ENCODE data around the gene TNFRSF18.
"Not testable (repeated sequence)": the region's sequence is repeated elsewhere in the genome, so short reads cannot be mapped to it uniquely, and the experiment has no call there.

TNFRSF18 gene

DNA sequence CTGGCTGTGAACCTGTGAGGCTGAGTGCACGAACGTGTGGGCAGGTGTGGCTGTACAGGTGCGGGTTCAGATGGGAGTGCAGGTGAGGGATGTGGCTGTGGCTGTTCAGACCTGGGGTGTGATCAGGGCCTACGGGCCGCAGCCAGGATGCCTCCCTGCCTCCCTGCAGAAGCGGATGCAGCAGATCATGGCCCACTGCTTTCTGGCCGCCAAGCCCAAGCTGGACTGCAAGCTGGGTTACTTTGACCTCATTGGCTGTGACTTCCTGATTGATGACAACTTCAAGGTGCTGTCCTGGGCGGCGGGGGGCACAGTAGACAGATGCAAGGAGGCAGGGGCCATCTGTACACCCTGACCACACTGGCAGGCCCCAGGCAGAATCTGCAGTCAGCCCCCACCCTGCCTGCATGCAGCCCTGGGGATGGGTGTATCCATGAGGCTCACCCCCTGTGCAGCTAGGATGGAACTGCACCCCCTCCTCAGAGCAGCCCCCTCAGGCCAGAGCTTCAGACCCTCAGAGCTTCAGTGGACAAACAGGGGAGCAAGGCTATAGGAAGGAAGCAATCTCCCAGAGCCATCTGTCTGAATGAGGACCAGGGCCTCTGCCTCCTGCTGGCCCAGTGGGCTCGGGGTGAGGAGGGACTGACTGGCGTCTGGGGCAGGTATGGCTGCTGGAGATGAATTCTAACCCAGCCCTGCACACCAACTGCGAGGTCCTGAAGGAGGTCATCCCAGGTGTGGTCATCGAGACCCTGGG, 9.8 kb downstream of the TNFRSF18 start:
- DNase-seq = no peak

- not testable (repeated sequence) for DNase-seq
Observed at GRCh38 chr1:1195726-1196125, 10.7 kb downstream of the TNFRSF18 start.

DNA sequence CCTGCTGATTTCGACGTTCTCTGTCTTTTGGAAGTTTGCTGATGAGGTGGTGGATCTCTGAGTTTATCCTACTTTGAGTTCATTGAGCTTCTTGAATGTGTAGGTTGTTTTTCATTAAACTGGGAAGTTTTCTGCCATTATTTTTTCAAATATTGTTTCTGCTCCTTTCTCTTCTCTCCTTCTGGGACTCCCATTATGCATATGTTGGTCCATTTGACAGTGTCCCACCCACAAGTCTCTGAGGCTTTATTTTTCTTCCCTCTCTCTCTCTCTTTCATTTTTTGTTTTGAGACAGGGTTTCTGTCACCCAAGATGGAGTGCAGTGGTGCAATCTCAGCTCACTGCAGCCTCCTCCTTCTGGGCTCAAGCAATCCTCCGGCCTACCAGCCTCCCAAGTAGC, 11.7 kb downstream of the TNFRSF18 start:
- no peak for DNase-seq

DNA sequence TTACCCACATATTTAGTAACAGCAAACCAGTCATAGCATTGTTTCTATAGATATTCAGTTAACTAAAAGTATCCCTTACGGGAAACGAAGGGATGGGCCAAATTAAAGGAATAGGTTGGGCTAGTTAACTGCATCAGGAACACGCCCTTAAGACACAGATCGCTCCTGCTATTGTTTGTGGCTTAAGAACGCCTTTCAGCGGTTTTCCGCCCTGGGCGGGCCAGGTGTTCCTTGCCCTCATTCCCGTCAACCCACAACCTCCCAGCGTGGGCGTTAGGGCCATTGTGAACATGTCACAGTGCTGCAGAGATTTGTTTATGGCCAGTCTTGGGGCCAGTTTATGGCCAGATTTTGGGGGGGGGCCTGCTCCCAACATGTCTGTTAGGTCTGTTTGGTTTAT, 14.7 kb downstream of the TNFRSF18 start:
- DNase-seq = no peak

DNA sequence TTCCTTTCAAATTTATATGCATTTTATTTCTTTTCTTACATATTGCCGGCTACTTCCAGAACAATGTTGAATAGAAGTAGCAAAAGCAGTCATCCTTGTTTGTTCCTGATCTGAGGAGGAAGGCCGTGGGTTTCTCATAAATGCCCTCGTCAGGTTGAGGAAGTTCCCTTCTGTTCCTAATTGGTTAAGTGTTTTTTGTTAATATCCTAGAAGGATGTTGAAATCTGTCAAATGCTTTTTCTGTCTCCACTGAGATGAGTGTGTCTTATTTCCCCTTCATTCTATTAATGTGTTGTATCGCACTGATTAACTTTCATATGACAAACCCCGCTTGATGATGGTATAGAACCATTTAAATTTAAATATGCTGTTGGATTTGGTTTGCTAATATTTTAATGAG, 17.3 kb downstream of the TNFRSF18 start:
- no peak for DNase-seq

DNA sequence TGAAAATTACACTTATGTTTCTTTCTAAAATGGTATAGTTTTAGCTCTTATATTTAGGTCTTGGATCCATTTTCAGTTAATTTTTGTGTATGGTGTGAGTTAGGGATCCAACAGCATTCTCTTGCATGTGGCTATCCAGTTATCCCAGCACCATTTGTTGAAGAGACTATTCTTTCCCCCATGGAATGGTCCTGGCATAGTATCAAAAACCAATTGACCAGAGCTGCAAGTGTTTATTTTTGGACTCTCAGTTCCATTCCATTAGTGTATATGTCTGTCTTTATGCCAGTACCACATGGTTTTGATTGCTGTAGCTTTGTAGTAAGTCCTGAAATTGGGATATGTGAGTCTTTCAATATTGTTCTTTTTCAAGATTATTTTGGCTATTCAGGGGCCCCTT, 18.5 kb downstream of the TNFRSF18 start:
- DNase-seq = no peak

GRCh38 chr1:1185101-1185765, 21.2 kb downstream of the TNFRSF18 start:
- DNase-seq = no peak

DNA sequence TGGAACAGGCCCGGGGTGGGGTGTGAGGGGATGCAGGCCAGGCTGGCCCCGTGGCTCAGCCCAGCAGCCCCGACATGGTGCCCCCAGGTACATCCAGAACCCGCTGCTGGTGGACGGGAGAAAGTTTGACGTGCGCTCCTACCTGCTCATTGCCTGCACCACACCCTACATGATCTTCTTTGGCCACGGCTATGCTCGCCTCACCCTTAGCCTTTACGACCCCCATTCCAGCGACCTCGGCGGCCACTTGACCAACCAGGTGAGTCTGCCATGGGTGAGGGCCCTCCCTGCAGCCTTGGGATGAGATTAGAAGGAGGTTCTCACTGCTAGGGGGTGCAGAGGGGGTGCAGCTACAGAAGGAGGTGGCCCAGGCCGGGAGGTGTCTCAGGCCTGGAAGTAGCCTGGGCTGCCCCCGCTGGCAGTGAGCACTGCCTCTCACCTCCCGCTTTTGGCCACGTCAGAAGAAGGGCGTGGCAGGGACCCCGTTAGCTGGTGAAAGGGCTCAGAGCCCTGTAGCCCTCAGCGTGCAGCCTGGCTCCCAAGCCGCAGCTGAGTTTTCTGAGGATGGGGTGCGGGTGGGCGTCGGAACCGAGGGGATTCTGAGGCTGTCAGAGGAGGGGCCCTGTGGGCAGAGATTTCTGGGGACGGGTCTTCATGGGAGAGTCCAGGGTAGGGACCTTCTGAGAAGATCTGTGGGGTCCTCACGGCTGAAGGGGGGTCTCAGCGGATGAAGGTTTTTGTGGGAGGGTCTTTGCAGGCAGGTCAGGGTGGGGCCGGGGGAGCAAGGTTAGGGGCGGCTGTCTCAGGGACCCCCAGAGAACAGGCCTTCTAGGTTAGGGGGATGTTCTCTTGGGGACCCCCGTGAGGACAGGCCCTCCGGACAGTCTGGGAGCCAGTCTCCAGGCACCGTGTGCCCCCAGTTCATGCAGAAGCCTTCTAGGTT, 22.3 kb downstream of the TNFRSF18 start:
- no peak for DNase-seq

GRCh38 chr1:1183221-1183747, 23.1 kb downstream of the TNFRSF18 start:
- no peak for DNase-seq

DNA sequence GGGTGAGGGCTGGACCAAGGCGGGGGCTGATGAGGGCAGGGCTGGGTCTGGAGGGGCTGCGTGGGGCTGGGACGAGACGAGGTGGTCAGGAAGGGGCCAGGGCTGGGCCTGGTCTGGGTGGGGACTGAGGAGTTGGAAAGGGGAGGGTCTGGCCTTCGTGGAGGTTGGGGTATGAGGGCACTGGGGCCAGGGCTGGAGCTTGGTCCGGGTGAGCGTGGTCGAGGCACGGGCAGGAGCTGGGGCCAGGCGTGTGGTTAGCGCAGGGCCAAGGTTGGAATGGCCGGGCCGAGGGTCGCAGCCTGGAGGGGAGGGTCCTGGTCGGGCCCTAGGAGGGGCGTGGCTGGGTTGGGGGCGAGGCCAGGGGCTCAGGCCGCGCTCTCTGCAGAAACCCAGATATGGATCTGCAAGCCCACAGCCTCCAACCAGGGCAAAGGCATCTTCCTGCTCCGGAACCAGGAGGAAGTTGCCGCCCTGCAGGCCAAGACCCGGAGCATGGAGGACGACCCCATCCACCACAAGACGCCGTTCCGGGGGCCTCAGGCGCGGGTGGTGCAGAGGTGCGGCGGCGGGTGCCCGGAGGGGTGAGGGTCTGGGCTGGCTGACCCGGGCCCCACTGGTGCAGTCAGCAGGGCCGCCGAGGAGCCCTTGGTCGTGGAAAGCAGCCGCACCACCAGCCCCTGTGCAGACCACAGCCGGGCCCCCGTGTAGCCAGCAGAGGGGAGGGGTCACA, 23.7 kb downstream of the TNFRSF18 start:
- no peak for DNase-seq

- DNase-seq = no peak
Observed at GRCh38 chr1:1181938-1182410, 24.4 kb downstream of the TNFRSF18 start.

DNA sequence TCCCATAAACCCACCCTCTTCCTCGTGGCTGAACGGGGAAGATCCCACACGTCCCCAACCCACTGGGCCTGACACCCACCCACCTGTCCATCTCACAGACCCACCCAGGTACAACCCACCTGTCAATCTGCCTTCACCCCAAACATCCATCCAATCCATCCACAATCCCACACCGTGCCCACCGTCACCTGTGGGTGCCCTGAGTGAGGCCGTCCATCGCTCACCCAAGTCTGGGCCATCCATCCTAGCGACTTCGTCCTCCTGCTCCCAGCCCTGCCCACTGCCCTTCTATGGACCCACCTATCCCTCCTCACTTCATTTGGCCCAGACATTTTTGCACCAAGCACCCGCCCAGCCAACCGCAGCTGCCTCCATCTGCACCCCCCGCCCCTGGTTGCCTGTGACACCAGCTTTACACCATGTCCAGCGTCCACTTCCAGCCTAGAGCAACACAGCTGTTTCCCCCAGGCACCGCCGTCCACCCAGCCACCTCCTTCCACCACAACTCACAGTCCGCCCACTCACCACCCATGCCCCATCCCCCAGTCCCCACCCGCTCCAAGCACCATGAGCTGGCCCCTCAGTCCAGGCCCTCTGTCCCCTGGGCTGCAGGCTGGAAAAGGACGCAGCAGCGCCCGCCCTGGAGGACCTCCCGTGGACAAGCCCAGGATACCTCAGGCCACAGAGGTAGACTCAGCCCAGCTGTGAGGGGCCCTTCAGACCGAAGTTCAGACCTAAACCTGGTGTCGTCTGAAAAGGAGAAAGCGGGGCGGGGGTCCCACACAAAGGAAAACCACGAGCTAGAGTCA, 25.1 kb downstream of the TNFRSF18 start:
- DNase-seq = no peak

DNA sequence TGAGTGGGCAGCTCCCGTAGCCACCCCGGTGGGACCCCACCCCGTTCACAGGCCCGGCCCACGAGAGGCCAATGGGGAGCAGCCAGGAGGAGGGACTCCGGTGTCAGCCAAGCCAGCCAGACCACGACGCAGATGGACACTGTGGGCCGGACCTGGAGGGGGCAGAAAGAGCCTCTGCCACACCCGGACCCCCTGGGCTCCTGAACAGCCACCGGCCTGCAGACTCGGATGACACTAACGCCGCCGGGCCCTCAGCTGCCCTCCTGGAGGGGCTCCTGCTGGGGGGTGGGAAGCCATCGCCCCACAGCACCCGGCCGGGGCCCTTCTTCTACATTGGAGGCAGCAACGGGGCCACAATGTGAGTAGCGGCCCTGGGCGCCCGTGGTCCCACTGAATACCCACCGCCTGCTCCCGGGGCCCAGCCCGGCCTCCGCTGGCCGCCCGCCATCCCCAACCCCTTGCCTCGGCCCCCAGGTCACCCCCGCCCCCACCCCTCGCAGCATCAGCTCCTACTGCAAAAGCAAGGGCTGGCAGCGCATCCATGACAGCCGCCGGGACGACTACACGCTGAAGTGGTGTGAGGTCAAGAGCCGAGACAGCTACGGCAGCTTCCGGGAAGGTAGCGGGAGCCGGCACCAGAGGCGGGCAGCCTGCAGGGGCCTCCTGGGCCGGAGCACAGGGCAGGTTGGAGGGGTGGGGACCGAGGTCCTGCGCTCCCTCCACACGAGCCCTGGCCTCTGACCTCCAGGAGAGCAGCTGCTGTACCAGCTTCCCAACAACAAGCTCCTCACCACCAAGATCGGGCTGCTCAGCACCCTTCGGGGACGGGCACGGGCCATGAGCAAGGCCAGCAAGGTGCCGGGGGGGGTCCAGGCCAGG, 26.2 kb downstream of the TNFRSF18 start:
- no peak for DNase-seq

- DNase-seq = no peak
Observed at GRCh38 chr1:1179346-1179982, 26.9 kb downstream of the TNFRSF18 start.

DNA sequence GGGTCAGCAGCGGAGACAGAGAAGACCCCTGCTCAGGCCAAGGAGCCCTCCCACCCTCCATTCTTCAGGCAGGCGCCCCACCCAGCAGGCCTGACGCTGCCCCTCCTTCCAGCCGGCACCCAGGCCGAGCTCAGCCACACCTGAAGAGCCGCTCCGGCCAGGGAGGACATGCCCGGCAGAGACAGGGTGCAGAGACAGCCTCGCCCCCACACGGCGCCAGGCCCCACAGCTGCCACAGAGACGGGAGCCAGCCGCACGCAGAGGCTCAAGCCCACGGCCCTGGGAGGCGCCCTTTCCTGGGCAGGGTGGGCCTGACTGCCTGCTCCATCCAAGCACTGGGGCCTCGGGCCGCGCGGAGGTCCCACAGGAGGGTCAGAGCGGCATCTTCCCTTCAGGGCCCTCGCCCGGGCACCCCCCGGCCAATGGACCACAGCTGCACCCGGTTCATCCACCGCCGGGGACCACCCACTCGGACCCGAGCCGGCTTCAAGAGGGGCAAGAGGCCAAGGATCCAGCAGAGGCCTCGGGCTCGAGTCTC, 27.5 kb downstream of the TNFRSF18 start:
- DNase-seq = no peak

DNA sequence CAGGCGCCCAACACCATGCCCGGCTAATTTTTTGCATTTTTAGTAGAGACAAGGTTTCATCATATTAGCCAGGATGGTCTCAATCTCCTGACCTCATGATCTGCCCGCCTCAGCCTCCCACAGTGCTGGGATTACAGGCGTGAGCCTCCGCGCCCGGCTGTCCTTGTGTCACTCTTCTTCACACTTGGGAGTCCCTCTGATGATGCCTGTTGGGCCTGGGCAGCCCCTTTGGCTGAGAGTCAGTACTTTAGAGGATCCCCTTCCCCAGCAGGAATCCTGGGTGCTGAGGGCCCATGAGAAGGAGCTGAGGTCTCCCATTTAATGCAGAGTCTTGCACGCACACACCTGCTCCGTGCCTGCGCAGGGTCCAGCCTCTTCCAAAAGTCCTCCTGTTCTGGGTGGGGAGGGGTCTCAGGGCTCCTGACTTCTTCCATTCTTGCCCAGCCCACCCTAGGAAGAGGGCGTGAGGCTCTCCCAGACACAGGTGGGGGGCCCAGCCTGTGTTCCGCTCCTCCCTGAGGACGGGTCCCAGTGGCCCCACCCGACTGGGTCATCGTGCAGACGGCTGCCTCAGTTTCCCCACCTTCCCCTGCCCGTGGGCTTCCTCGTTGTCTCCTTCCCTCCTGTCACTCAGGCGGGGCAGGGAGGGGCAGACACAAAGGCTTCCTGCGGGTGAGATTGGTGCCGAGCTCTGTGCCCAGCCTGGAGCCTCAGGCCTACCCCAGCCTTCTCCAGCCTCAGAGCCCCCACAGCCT, 28.8 kb downstream of the TNFRSF18 start:
- DNase-seq = no peak

GRCh38 chr1:1176931-1177330, 29.5 kb downstream of the TNFRSF18 start:
- DNase-seq = no peak

DNA sequence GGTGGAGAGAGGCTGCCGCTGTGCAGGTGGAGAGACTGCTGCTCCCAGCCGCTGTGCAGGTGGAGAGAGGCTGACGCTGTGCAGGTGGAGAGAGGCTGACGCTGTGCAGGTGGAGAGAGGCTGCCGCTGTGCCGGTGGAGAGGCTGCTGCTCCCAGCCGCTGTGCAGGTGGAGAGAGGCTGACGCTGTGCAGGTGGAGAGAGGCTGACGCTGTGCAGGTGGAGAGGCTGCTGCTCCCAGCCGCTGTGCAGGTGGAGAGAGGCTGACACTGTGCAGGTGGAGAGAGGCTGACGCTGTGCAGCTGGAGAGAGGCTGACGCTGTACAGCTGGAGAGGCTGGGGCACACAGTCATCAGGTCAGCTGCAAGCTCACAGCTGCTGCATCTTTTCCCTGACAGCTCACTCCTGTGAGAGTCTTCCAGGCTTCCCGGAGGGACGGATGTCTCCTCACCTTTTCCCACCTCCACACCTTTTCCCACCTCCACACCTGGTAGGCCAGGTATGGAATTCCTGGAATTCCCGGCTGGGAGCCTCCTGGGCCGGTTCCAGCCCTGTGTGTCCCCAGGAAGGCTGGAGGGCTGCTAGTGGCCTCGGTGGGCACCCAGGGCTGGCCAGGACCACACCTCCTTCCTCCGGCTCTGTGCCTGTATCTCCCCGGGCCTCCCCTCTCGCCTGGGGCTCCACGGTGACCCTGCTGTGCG, 30.2 kb downstream of the TNFRSF18 start:
- peak in 1 of 2 experiments; percentile 62 for DNase-seq
